ENCODE results near the gene AQP3. TPM values are rescaled to one million over a fixed set of nuclear protein-coding genes. Genes with fewer than 3 reads are reported as not detected.

Gene AQP3
- total RNA-seq, 2 experiments from 2014 or later = 16.0 to 30.6 TPM

- Histone ChIP-seq H2AFZ (ENCODE audit: low read length) (peak overlapping the region; percentile 78), H3K4me2 (ENCODE audit: low read length) (peak overlapping the region; percentile 51)
- intact Hi-C loops (cut with micrococcal nuclease; ENCODE audit: unreplicated experiment) = loop anchor here (1.0 to 2.0 kb wide), 2 partner anchors 38 to 50 kb away; no protein-coding TSS in a partner anchor
Observed at GRCh38 chr9:33452828-33453271, 5.5 kb upstream of the AQP3 start.

GRCh38 chr9:33450621-33451146 lies 3.3 kb upstream of the AQP3 start:
- peaks cover 50% of the 10 kb centered on the region for H3K4me1 ChIP-seq (ENCODE audit: insufficient read depth, low read length, poor library complexity, severe bottlenecking)
- BruUV-seq (replicated peaks) = no TSS peak
- TF ChIP-seq EZH2phosphoT487 (IDR thresholded peaks at IDR 0.05; ENCODE audit: borderline replicate concordance, low read depth, low read length) = no peak
- TF ChIP-seq CTCF (conservative IDR thresholded peaks at IDR 0.05; ENCODE audit: low read length) = no peak
- intact Hi-C loops (cut with micrococcal nuclease; ENCODE audit: unreplicated experiment) = no loop called here
- H3K79me2 ChIP-seq (ENCODE audit: insufficient read depth, low read depth, low read length) = no peaks in the 10 kb centered on the region
- H4K20me1 ChIP-seq (ENCODE audit: insufficient read depth, low read length) = no peaks in the 10 kb centered on the region
- no peak overlapping the region for H3K4me3 ChIP-seq (ENCODE audit: low read depth, low read length, poor library complexity, severe bottlenecking)
- no peak overlapping the region for H2AFZ ChIP-seq (ENCODE audit: low read length)
- H3K36me3 ChIP-seq (ENCODE audit: insufficient read depth, low read length) = no peaks in the 10 kb centered on the region
- CTCF ChIA-PET (ENCODE audit: unreplicated experiment) = interaction anchor here (0.6 to 3.7 kb wide), 2 partner anchors 22 to 224 kb away, joined by 3 to 28 read pairs; partner anchors contain the start of gene NOL6
- H3K27ac ChIP-seq (ENCODE audit: low read depth, low read length, poor library complexity, severe bottlenecking) = no peak overlapping the region
- no peak overlapping the region for H3K4me2 ChIP-seq (ENCODE audit: low read length)
- no peaks in the 10 kb centered on the region for H3K9me2 ChIP-seq (ENCODE audit: insufficient read depth, low read length)
- DNase-seq (ENCODE audit: low spot score) = no peak
- POLR2A ChIA-PET = interaction anchor here (0.6 to 8.6 kb wide), 2 partner anchors 23 to 41 kb away, joined by 3 to 50 read pairs; partner anchors contain the start of gene NOL6
- H3K9me3 ChIP-seq (ENCODE audit: low read length) = no peaks in the 10 kb centered on the region

More at GRCh38 chr9:33452828-33453271, 5.5 kb upstream of the AQP3 start:
- Histone ChIP-seq H3K4me3 (ENCODE audit: low read depth, low read length, poor library complexity, severe bottlenecking) (peak overlapping the region; percentile 10), H3K36me3 (ENCODE audit: insufficient read depth, low read length) (no peaks in the 10 kb centered on the region), H3K9me3 (ENCODE audit: low read length) (no peaks in the 10 kb centered on the region), H4K20me1 (ENCODE audit: insufficient read depth, low read length) (no peaks in the 10 kb centered on the region), H3K9me2 (ENCODE audit: insufficient read depth, low read length) (no peaks in the 10 kb centered on the region), H3K4me1 (ENCODE audit: insufficient read depth, low read length, poor library complexity, severe bottlenecking) (peaks cover 30% of the 10 kb centered on the region), H3K27ac (ENCODE audit: low read depth, low read length, poor library complexity, severe bottlenecking) (peak overlapping the region; percentile 75), H3K79me2 (ENCODE audit: insufficient read depth, low read depth, low read length) (no peaks in the 10 kb centered on the region)
- TF ChIP-seq CTCF (conservative IDR thresholded peaks at IDR 0.05; ENCODE audit: low read length) (peak; percentile 97), EZH2phosphoT487 (IDR thresholded peaks at IDR 0.05; ENCODE audit: borderline replicate concordance, low read depth, low read length) (no peak)
- CTCF ChIA-PET (ENCODE audit: unreplicated experiment) = interaction anchor here (0.5 to 3.7 kb wide), 13 partner anchors 9 to 286 kb away, joined by 3 to 28 read pairs (median 4); partner anchors contain the start of gene NOL6
- BruUV-seq (replicated peaks) = no TSS peak
- POLR2A ChIA-PET = interaction anchor here (1.0 to 8.6 kb wide), 5 partner anchors 12 to 21 kb away, joined by 4 to 50 read pairs (median 5); partner anchors contain the start of gene NOL6
- DNase-seq (ENCODE audit: low spot score) = peak; percentile 77

- TF ChIP-seq EZH2phosphoT487 (IDR thresholded peaks at IDR 0.05; ENCODE audit: borderline replicate concordance, low read depth, low read length) = no peak
- TF ChIP-seq CTCF (conservative IDR thresholded peaks at IDR 0.05; ENCODE audit: low read length) = no peak
- Histone ChIP-seq H3K9me3 (ENCODE audit: low read length) (no peaks in the 10 kb centered on the region), H3K4me2 (ENCODE audit: low read length) (no peak overlapping the region), H3K36me3 (ENCODE audit: insufficient read depth, low read length) (no peaks in the 10 kb centered on the region), H2AFZ (ENCODE audit: low read length) (no peak overlapping the region), H3K4me3 (ENCODE audit: low read depth, low read length, poor library complexity, severe bottlenecking) (no peak overlapping the region), H3K79me2 (ENCODE audit: insufficient read depth, low read depth, low read length) (no peaks in the 10 kb centered on the region), H4K20me1 (ENCODE audit: insufficient read depth, low read length) (no peaks in the 10 kb centered on the region), H3K9me2 (ENCODE audit: insufficient read depth, low read length) (no peaks in the 10 kb centered on the region), H3K4me1 (ENCODE audit: insufficient read depth, low read length, poor library complexity, severe bottlenecking) (peaks cover 53% of the 10 kb centered on the region), H3K27ac (ENCODE audit: low read depth, low read length, poor library complexity, severe bottlenecking) (no peak overlapping the region)
- intact Hi-C loops (cut with micrococcal nuclease; ENCODE audit: unreplicated experiment) = no loop called here
- CTCF ChIA-PET (ENCODE audit: unreplicated experiment) = no interaction called here
- BruUV-seq (replicated peaks) = no TSS peak
- DNase-seq (ENCODE audit: low spot score) = no peak
- POLR2A ChIA-PET = interaction anchor here (8.6 kb wide), 1 partner anchor 24 kb away, joined by 50 read pairs; the partner anchor contains the start of gene NOL6
Observed at GRCh38 chr9:33449715-33450114, 2.3 kb upstream of the AQP3 start.

Measured in OCI-LY7 (cell line).